Neural crest cell (in vitro differentiated cells): ENCODE measurements around the gene MYO6. TPM values are rescaled to one million over a fixed set of nuclear protein-coding genes. Genes with fewer than 3 reads are reported as not detected.

Source experiments
- DNase-seq: peaks from one replicate; pipeline ENCODE4 v3.0.0; 2021; ENCODE audit warnings: low read depth, mixed read lengths, low spot score
- H3K27ac Mint-ChIP-seq: one replicate; pipeline ENCODE4 v1.8.0; 2021; ENCODE audit warnings: mild to moderate bottlenecking, mixed read lengths; ENCODE audit not compliant: unreplicated experiment
- H3K27me3 Mint-ChIP-seq: 2 replicates; pipeline ENCODE4 v1.8.0; 2021; ENCODE audit warnings: low read depth, mild to moderate bottlenecking, mixed read lengths
- H3K36me3 Mint-ChIP-seq: 2 replicates; pipeline ENCODE4 v1.8.0; 2021; ENCODE audit warnings: low read depth, mild to moderate bottlenecking, mixed read lengths
- H3K4me1 Mint-ChIP-seq: 2 replicates; pipeline ENCODE4 v1.8.0; 2021; ENCODE audit warnings: mixed read lengths
- H3K4me3 Mint-ChIP-seq: one replicate; pipeline ENCODE4 v1.8.0; 2021; ENCODE audit warnings: mild to moderate bottlenecking, mixed read lengths
- H3K9me3 Mint-ChIP-seq: 2 replicates; pipeline ENCODE4 v1.8.0; 2021; ENCODE audit warnings: mixed read lengths
- total RNA-seq: library from RNA; stranded (reverse); gene quantifications from 2 replicates; pipeline ENCODE4 v1.2.1, GENCODE V29; 2021
- TF ChIP-seq, protein P1 (sequence below): fragments of 200-600 bp; sonication (generic); conservative IDR thresholded peaks from 2 replicates; pipeline ENCODE4 v1.5.0; 2021; ENCODE audit warnings: antibody characterized with exemption, mild to moderate bottlenecking

The MYO6 gene
- total RNA-seq, 1 donor from 2014 or later: 24.5 TPM

DNA sequence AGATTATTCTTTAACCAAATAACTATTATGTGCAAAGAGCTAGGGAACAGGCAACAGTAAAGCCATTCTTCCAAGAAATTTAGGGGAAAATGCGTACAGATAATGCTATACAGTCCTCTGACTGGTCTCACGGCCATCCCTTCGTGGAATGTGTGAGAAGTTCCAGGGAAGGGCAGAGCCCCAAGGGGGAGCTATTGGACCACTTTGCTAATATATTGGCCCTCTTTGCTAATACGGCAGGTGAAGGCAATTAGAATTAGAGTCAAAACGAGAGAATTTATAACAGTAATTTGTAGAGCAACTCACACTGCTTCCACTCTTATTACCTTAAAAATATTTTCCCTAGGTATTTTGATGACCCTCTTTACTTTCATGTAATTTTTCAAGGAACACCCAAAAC is 183.0 kb downstream of the MYO6 start:
- H3K27ac Mint-ChIP-seq: no peak overlapping the region
- TF ChIP-seq, protein P1, sequence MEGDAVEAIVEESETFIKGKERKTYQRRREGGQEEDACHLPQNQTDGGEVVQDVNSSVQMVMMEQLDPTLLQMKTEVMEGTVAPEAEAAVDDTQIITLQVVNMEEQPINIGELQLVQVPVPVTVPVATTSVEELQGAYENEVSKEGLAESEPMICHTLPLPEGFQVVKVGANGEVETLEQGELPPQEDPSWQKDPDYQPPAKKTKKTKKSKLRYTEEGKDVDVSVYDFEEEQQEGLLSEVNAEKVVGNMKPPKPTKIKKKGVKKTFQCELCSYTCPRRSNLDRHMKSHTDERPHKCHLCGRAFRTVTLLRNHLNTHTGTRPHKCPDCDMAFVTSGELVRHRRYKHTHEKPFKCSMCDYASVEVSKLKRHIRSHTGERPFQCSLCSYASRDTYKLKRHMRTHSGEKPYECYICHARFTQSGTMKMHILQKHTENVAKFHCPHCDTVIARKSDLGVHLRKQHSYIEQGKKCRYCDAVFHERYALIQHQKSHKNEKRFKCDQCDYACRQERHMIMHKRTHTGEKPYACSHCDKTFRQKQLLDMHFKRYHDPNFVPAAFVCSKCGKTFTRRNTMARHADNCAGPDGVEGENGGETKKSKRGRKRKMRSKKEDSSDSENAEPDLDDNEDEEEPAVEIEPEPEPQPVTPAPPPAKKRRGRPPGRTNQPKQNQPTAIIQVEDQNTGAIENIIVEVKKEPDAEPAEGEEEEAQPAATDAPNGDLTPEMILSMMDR: peak; percentile 74
- peaks cover 25% of the 10 kb centered on the region for H3K4me1 Mint-ChIP-seq
- H3K36me3 Mint-ChIP-seq: no peaks in the 10 kb centered on the region
- H3K27me3 Mint-ChIP-seq: peaks cover 4% of the 10 kb centered on the region
- peak overlapping the region; percentile 17 for H3K4me3 Mint-ChIP-seq
- no peaks in the 10 kb centered on the region for H3K9me3 Mint-ChIP-seq
- peak; percentile 58 for DNase-seq

DNA sequence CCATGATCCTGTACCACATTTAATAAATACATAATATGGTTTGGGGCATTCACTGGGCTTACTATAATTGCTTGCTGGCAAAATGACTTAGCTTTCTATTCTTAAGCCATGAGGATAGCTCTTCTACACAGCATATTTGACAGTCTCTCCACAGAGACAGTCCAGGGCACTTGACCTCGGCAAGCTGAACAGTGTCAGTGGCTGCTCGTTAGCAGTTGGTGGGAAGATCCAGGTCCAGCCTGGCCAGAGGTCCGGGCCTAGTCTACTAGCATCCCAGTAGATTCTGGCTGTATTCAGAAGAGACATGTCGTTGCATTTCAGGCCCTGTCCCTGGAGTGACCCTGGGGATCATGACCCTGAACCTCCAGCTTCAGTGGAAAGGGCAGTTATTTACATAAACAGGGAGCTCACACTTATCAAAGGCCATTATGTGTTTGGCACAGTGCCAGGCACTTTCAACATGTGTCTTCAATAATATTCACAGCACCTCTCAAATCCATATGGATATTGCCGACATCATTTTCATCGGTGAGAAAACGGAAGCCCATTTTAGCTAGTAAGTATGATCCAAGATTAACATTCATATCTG is 184.4 kb downstream of the MYO6 start:
- Mint-ChIP-seq H3K9me3 (no peaks in the 10 kb centered on the region), H3K4me3 (no peak overlapping the region), H3K27me3 (peaks cover 4% of the 10 kb centered on the region), H3K36me3 (no peaks in the 10 kb centered on the region), H3K4me1 (peaks cover 25% of the 10 kb centered on the region), H3K27ac (no peak overlapping the region)
- TF ChIP-seq, protein P1: no peak
- no peak for DNase-seq

DNA sequence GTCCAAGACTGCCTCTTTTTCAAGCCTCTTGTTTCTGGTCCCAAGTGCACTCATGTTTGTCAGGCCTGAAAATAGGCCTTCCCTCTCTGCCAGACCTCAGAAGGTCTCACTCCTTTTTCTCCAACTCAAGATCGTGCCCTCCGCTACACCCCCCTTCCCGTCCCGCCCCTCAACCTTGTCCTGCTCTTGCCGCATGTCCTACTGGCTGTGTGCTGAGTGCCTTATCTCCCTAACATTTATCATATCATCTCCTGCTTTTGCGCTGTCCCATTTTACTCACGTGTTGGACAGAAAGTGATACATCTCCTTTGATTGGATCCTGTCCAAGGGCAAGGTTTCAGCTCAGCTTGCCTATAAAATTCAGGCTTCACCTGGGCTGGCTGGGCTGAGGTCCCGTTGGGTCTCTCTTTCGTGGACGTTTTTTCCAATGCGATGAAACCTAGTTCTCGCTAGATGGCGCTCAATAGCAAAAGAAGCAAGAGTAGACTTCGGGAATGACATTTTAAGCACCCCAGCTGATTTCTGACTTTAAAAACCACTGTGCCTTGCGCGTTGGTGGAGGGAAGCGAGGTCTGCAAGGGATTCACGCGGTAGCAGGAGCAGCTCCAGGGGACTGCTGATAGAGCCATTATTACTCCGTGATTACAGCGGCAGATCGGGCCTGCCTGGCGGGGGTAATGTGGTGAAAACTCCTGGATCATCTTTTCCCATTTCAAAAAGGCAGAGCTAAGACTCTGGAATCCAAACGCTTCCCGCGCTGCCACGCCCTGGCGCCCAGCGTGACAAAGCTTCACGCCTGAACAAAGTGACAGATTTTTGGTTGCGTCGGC is 185.8 kb downstream of the MYO6 start:
- Mint-ChIP-seq H3K36me3 (no peaks in the 10 kb centered on the region), H3K4me1 (peaks cover 27% of the 10 kb centered on the region), H3K27ac (peak overlapping the region; percentile 7), H3K27me3 (peaks cover 4% of the 10 kb centered on the region), H3K4me3 (peak overlapping the region; percentile 83), H3K9me3 (no peaks in the 10 kb centered on the region)
- TF ChIP-seq, protein P1: peak; percentile 87
- DNase-seq: peak; percentile 45

GRCh38 chr6:75935473-75935793 is 186.4 kb downstream of the MYO6 start:
- Mint-ChIP-seq H3K27ac (peak overlapping the region; percentile 7), H3K27me3 (peaks cover 4% of the 10 kb centered on the region)

DNA sequence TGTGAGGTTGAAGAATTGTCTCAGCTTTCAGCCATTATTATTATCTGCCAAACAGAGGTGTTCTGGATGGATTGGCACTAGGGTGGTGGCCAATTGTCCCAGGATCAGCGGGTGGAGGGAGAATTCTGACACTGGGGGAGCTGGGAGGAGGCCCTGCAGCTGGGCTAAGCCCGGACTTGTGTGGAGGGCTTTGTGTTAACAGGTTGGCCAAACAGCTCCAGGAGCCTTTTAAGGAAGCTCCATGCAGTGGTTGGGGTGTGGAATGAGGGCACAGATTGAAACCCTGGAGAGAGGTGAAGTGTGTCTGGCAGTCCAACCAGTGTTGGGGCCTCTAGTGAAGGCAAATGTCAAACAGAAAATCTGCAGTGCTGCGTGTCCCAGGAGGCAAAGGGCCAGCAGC is 187.6 kb downstream of the MYO6 start:
- peaks cover 4% of the 10 kb centered on the region for H3K27me3 Mint-ChIP-seq
- TF ChIP-seq, protein P1: no peak
- H3K4me1 Mint-ChIP-seq: peaks cover 30% of the 10 kb centered on the region
- no peak overlapping the region for H3K27ac Mint-ChIP-seq
- no peaks in the 10 kb centered on the region for H3K36me3 Mint-ChIP-seq
- no peak overlapping the region for H3K4me3 Mint-ChIP-seq
- no peak for DNase-seq
- H3K9me3 Mint-ChIP-seq: no peaks in the 10 kb centered on the region

More at GRCh38 chr6:75935473-75935793, 186.4 kb downstream of the MYO6 start:
- Mint-ChIP-seq H3K9me3 (no peaks in the 10 kb centered on the region), H3K4me3 (peak overlapping the region; percentile 83), H3K36me3 (no peaks in the 10 kb centered on the region), H3K4me1 (peaks cover 30% of the 10 kb centered on the region)
- TF ChIP-seq, protein P1: no peak
- no peak for DNase-seq
